A172 (cell line): ENCODE data around the gene PCBP2. TPM values are rescaled to one million over a fixed set of nuclear protein-coding genes. Genes with fewer than 3 reads are reported as not detected.

Experiments used
- DNase-seq: peaks from one replicate; pipeline ENCODE4 v3.0.0-alpha.2; 2015; ENCODE audit warnings: low spot score
- total RNA-seq: library from RNA; depleted of rRNA; stranded (reverse); fragments of >200 nt; shearing (Covaris generic); gene quantifications from 2 replicates; pipeline ENCODE4 v1.2.3, GENCODE V29; 2014

PCBP2 gene
- total RNA-seq, 1 experiment from 2014 or later = 107 TPM

GRCh38 chr12:53472056-53472582 is 20.2 kb downstream of the PCBP2 start:
- no peak for DNase-seq

GRCh38 chr12:53474077-53474476 is 22.2 kb downstream of the PCBP2 start:
- DNase-seq = no peak

- no peak for DNase-seq
Observed at GRCh38 chr12:53474819-53475218, 22.9 kb downstream of the PCBP2 start.

GRCh38 chr12:53476769-53477209 is 24.9 kb downstream of the PCBP2 start:
- DNase-seq = no peak

GRCh38 chr12:53478865-53479264 is 27.0 kb downstream of the PCBP2 start:
- no peak for DNase-seq

GRCh38 chr12:53479331-53479730 is 27.4 kb downstream of the PCBP2 start:
- DNase-seq = no peak

- DNase-seq = no peak
Observed at GRCh38 chr12:53480491-53481442, 28.9 kb downstream of the PCBP2 start.

GRCh38 chr12:53481458-53481857 is 29.6 kb downstream of the PCBP2 start:
- DNase-seq = peak; percentile 61

- DNase-seq = no peak
Observed at GRCh38 chr12:53481939-53482586, 30.2 kb downstream of the PCBP2 start.

- DNase-seq = no peak
Observed at GRCh38 chr12:53482626-53483168, 30.8 kb downstream of the PCBP2 start.

GRCh38 chr12:53483225-53483978 is 31.5 kb downstream of the PCBP2 start:
- DNase-seq = no peak

- no peak for DNase-seq
Observed at GRCh38 chr12:53483979-53484377, 32.1 kb downstream of the PCBP2 start.

- DNase-seq = no peak
Observed at GRCh38 chr12:53484686-53485575, 33.0 kb downstream of the PCBP2 start.

GRCh38 chr12:53485955-53486735 is 34.2 kb downstream of the PCBP2 start:
- DNase-seq = no peak

GRCh38 chr12:53486736-53487487 is 35.0 kb downstream of the PCBP2 start:
- no peak for DNase-seq

GRCh38 chr12:53489242-53489864 is 37.5 kb downstream of the PCBP2 start:
- no peak for DNase-seq

GRCh38 chr12:53492188-53492587 is 40.3 kb downstream of the PCBP2 start:
- no peak for DNase-seq

- peak; percentile 81 for DNase-seq
Observed at GRCh38 chr12:53492830-53493609, 41.1 kb downstream of the PCBP2 start.
